A549 (cell line): ENCODE results near the gene OGFOD2. TPM values are rescaled to one million over a fixed set of nuclear protein-coding genes. Genes with fewer than 3 reads are reported as not detected.
A peak's percentile ranks its signal among the peaks of the same experiment; 100 is the strongest.

ENCODE experiments used
- ATAC-seq, 2 experiments: fragments of 200-7000 bp in 1 of 2; fragments of >200 bp in 1 of 2; cut with Nextera tagmentation in 1 of 2; cut with Tn5 transposase in 1 of 2; 3 replicates each; pipeline versions ENCODE4 v1.8.0 to v1.9.1; 2018 to 2020; ENCODE audit warnings: mild to moderate bottlenecking in 1 of 2, moderate library complexity in 1 of 2
- CTCF ChIA-PET: fragments of 300-600 bp; sonication (Branson Sonifier 250); formaldehyde crosslinking; extraction: SDS; loops from one replicate; lab custom pipeline; 2021; ENCODE audit warnings: antibody characterized with exemption, inconsistent platforms; lab: Yijun Ruan, JAX
- POLR2A ChIA-PET: fragments of 350-600 bp; formaldehyde crosslinking; extraction: SDS; loops from one replicate; lab custom pipeline; 2021; ENCODE audit warnings: antibody characterized with exemption, inconsistent platforms; lab: Yijun Ruan, JAX
- DNase-seq, 2 experiments: peaks; one replicate each; pipeline versions ENCODE4 v3.0.0 to v3.0.0-alpha.2; 2011 to 2016; ENCODE audit warnings: low read depth in 1 of 2, low spot score in 1 of 2
- FAIRE-seq: peaks from 2 replicates; lab custom pipeline; 2011; peaks lifted over from hg19 to GRCh38; lab: Jason Lieb, UNC
- H3K27ac ChIP-seq, 2 experiments: fragments of >200 bp; sonication (Bioruptor Twin); formaldehyde crosslinking; 3 replicates each; pipeline ENCODE4 v1.5.1; 2016 to 2017
- H3K4me1 ChIP-seq: fragments of >200 bp; sonication (Bioruptor Twin); formaldehyde crosslinking; 3 replicates; pipeline ENCODE4 v1.6.1; 2016
- H3K4me2 ChIP-seq: fragments of >200 bp; sonication (Bioruptor Twin); formaldehyde crosslinking; 3 replicates; pipeline ENCODE4 v1.6.1; 2016
- H3K4me3 ChIP-seq: fragments of >200 bp; sonication (Bioruptor Twin); formaldehyde crosslinking; 3 replicates; pipeline ENCODE4 v1.5.1; 2016
- H3K9me3 ChIP-seq: fragments of >200 bp; sonication (Bioruptor Twin); formaldehyde crosslinking; 3 replicates; pipeline ENCODE4 v1.6.1; 2016
- BHLHE40 ChIP-seq: IDR thresholded peaks from 2 replicates; pipeline ENCODE4 v1.6.1; 2012; ENCODE audit warnings: low read depth, low read length, inconsistent platforms
- CBX8 ChIP-seq: fragments of 200-600 bp; sonication (generic); IDR thresholded peaks from 2 replicates; pipeline ENCODE4 v1.6.1; 2016
- CHD2 ChIP-seq: fragments of 150-350 bp; IDR thresholded peaks from 2 replicates; pipeline ENCODE4 v1.6.1; 2014; ENCODE audit warnings: low read length; ENCODE audit not compliant: partially characterized antibody
- EHF ChIP-seq: fragments of 250-450 bp; sonication (Bioruptor Pico); IDR thresholded peaks from 2 replicates; pipeline ENCODE4 v1.5.0; 2020; ENCODE audit warnings: mild to moderate bottlenecking
- EHMT2 ChIP-seq: fragments of 200-600 bp; sonication (generic); IDR thresholded peaks from 2 replicates; pipeline ENCODE4 v1.6.1; 2016; ENCODE audit warnings: antibody characterized with exemption, low read depth, mild to moderate bottlenecking, moderate library complexity
- GATA3 ChIP-seq: IDR thresholded peaks from 2 replicates; pipeline ENCODE4 v1.6.1; 2012; ENCODE audit warnings: borderline replicate concordance
- HDAC2 ChIP-seq: fragments of 200-600 bp; sonication (generic); IDR thresholded peaks from 2 replicates; pipeline ENCODE4 v1.6.1; 2016
- HES2 ChIP-seq: fragments of >200 bp; sonication (Bioruptor Twin); formaldehyde crosslinking; IDR thresholded peaks from 2 replicates; pipeline ENCODE4 v1.6.1; 2016
- HMGXB4 ChIP-seq: fragments of 250-450 bp; sonication (Bioruptor Pico); IDR thresholded peaks from 2 replicates; pipeline ENCODE4 v1.5.0; 2021; ENCODE audit warnings: mild to moderate bottlenecking, moderate library complexity, borderline replicate concordance
- HOXB13 ChIP-seq: fragments of 250-450 bp; sonication (Bioruptor Pico); IDR thresholded peaks from 2 replicates; pipeline ENCODE4 v1.5.0; 2020; ENCODE audit warnings: low read depth, mild to moderate bottlenecking, moderate library complexity
- JUNB ChIP-seq: fragments of >200 bp; sonication (Bioruptor Twin); formaldehyde crosslinking; IDR thresholded peaks from 2 replicates; pipeline ENCODE4 v1.6.1; 2016
- KDM1A ChIP-seq: fragments of 200-600 bp; sonication (generic); IDR thresholded peaks from 2 replicates; pipeline ENCODE4 v1.6.1; 2016; ENCODE audit warnings: low read depth, mild to moderate bottlenecking
- KDM5A ChIP-seq: fragments of 200-600 bp; sonication (generic); IDR thresholded peaks from 2 replicates; pipeline ENCODE4 v1.6.1; 2016; ENCODE audit warnings: antibody characterized with exemption, mild to moderate bottlenecking
- MAZ ChIP-seq: fragments of 150-350 bp; IDR thresholded peaks from 2 replicates; pipeline ENCODE4 v1.6.1; 2014; ENCODE audit warnings: antibody characterized with exemption, low read depth, low read length, borderline replicate concordance
- MYC ChIP-seq: IDR thresholded peaks from 2 replicates; pipeline ENCODE4 v1.6.1; 2012; ENCODE audit warnings: mild to moderate bottlenecking, inconsistent platforms, low read length, improper control_type of control experiment, borderline replicate concordance
- NFE2L2 ChIP-seq: fragments of 150-350 bp; conservative IDR thresholded peaks from 2 replicates; pipeline ENCODE4 v1.6.1; 2014; ENCODE audit warnings: low read length
- NR3C1 ChIP-seq: fragments of >200 bp; sonication (Bioruptor Twin); formaldehyde crosslinking; IDR thresholded peaks from 3 replicates; pipeline ENCODE4 v1.6.1; 2017
- PBX3 ChIP-seq: IDR thresholded peaks from 2 replicates; pipeline ENCODE4 v1.6.1; 2012
- RFX5 ChIP-seq: fragments of 450-650 bp; IDR thresholded peaks from 2 replicates; pipeline ENCODE4 v1.7.1; 2014; ENCODE audit warnings: antibody characterized with exemption, mild to moderate bottlenecking, moderate library complexity
- SMC3 ChIP-seq: fragments of >200 bp; sonication (Bioruptor Twin); formaldehyde crosslinking; IDR thresholded peaks from 3 replicates; pipeline ENCODE4 v1.6.1; 2018; ENCODE audit warnings: inconsistent platforms
- SREBF2 ChIP-seq: fragments of 450-650 bp; IDR thresholded peaks from 2 replicates; pipeline ENCODE4 v1.6.1; 2014; ENCODE audit warnings: mild to moderate bottlenecking, moderate library complexity
- TFCP2L1 ChIP-seq: fragments of 250-450 bp; sonication (Bioruptor Pico); IDR thresholded peaks from 2 replicates; pipeline ENCODE4 v1.5.0; 2021; ENCODE audit warnings: mild to moderate bottlenecking
- TP53 ChIP-seq: fragments of 250-450 bp; sonication (Bioruptor Pico); IDR thresholded peaks from 2 replicates; pipeline ENCODE4 v1.5.0; 2021; ENCODE audit warnings: mild to moderate bottlenecking, moderate library complexity
- ZC3H11A ChIP-seq: fragments of 450-650 bp; IDR thresholded peaks from 2 replicates; pipeline ENCODE4 v1.6.1; 2014; ENCODE audit warnings: antibody characterized with exemption, mild to moderate bottlenecking
- ZFP36 ChIP-seq: fragments of 450-650 bp; IDR thresholded peaks from 2 replicates; pipeline ENCODE4 v1.6.1; 2014; ENCODE audit warnings: borderline replicate concordance; ENCODE audit not compliant: partially characterized antibody
- WGBS: methylation state at CpG from one replicate; pipeline ENCODE4 v1.1.6; 2017; ENCODE audit errors: missing lambda C conversion rate; 5-methylcytosine and 5-hydroxymethylcytosine counted together
- polyA plus RNA-seq, 4 experiments: library from polyadenylated mRNA; depleted of rRNA in 3 of 4; stranded (reverse); fragments of >200 nt; fragmentation: RNase III in 1 of 4; extraction: RNeasy Plus Mini Kit Qiagen cat#74134 plus additional on column Dnase treatment in 1 of 4; gene quantifications; 2 replicates in 3 of 4; 3 replicates in 1 of 4; pipeline ENCODE4 v1.2.3, GENCODE V29; 2011 to 2017
- TF ChIP-seq, protein P1 (sequence below): fragments of 150-350 bp; IDR thresholded peaks from 2 replicates; pipeline ENCODE4 v1.6.1; 2014; ENCODE audit warnings: low read depth, mild to moderate bottlenecking, low read length

The OGFOD2 gene
- polyA plus RNA-seq, 2 of the 4 experiments (the other 2 are of a cell fraction) = 11.0 to 18.2 TPM

DNA sequence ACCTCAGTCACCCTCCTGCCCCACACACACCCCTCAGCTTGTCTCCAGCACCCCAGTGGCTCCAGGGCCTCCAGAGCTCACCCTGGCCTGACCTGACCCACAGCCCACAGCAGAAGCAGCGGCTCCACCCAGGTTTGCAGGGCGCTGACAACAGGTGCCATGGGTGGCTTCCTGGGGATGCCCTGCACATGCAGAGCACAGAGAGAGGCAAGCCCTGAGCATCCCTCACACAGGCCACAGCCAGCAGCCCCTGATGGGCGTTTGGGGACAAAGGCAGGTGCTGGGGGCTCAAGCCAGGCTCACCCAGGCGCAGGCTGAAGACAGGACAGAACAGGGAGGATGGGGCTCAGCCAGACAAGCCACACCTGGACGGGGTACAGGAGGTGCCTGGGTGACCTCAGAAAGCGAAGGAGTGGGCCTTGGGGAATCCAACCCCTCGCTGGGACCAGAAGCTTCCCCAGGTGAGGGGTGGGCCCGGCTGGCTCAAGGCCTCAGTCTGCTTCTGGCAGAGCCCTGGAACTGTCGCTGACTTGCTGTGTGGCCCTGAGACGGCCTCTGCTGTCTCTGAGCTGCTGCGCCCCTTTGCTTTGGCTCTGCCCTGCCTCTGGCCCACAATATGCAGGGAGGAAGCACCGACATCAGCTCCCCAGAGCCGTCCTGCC, 16.0 kb downstream of the OGFOD2 start:
- H3K4me1 ChIP-seq = no peaks in the 10 kb centered on the region
- POLR2A ChIA-PET = no interaction called here
- WGBS = 81% methylated on average over 8 of the region's 13 CpGs

GRCh38 chr12:122991623-122992275, 16.7 kb downstream of the OGFOD2 start:
- POLR2A ChIA-PET = no interaction called here

More for the DNA sequence above, 16.0 kb downstream of the OGFOD2 start:
- H3K9me3 ChIP-seq = no peaks in the 10 kb centered on the region
- ATAC-seq = peak in 1 of 2 experiments; percentile 4; a peak in 2 of 6 replicates
- H3K27ac ChIP-seq = no peak overlapping the region
- DNase-seq = no peak
- TF ChIP-seq GATA3 (no peak), PBX3 (no peak), ZC3H11A (no peak), HOXB13 (CRISPR knock-in tag) (no peak), MAZ (no peak), MYC (no peak), HES2 (no peak), EHMT2 (no peak), EHF (CRISPR knock-in tag) (no peak), SMC3 (no peak)
- no peak overlapping the region for H3K4me3 ChIP-seq
- H3K4me2 ChIP-seq = no peak overlapping the region
- FAIRE-seq = no peak
- CTCF ChIA-PET = interaction anchor here (1.1 to 9.2 kb wide), 4 partner anchors 9 to 247 kb away, joined by 3 to 37 read pairs (median 6); partner anchors contain the start of gene PITPNM2

DNA sequence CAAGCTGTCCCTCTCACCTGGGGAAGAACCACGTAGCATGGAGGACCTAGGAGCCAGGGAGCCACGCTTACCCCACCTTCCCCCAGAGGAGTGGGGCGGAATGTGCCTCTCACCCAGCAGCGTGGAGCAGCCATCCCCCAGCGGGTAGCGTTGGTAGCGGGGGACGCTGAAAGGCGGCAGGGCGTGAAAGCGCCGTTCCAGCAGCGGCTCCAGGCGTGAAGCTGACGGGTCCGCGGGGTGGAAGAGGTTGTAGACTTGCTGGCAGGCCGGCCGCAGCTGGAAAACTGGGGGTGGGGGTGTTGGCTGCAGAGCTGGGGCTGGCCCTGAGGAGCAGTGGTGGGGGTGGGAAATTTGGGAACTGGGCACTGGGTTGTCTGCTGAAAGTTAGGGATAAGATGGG, 17.3 kb downstream of the OGFOD2 start:
- ATAC-seq (no peak), DNase-seq (no peak), FAIRE-seq (no peak)
- Histone ChIP-seq H3K4me1 (no peaks in the 10 kb centered on the region), H3K9me3 (no peaks in the 10 kb centered on the region), H3K4me3 (no peak overlapping the region), H3K4me2 (no peak overlapping the region), H3K27ac (no peak overlapping the region)
- no peak for TF ChIP-seq HMGXB4 (CRISPR knock-in tag)
- no peak for TF ChIP-seq HES2
- TF ChIP-seq JUNB = no peak
- TF ChIP-seq SREBF2 = no peak
- TF ChIP-seq EHMT2 = no peak
- no peak for TF ChIP-seq KDM5A
- TF ChIP-seq TP53 = no peak
- TF ChIP-seq EHF (CRISPR knock-in tag) = no peak
- no peak for TF ChIP-seq ZFP36
- no peak for TF ChIP-seq HDAC2
- no peak for TF ChIP-seq MYC
- CTCF ChIA-PET = interaction anchor here (1.4 to 9.2 kb wide), 2 partner anchors 9 to 245 kb away, joined by 3 to 37 read pairs; no protein-coding TSS in a partner anchor
- WGBS = 97% methylated on average over 19 of the region's 19 CpGs
- POLR2A ChIA-PET = no interaction called here

More at GRCh38 chr12:122991623-122992275, 16.7 kb downstream of the OGFOD2 start:
- TF ChIP-seq ZC3H11A (no peak), TFCP2L1 (no peak), PBX3 (no peak), NR3C1 (no peak), NFE2L2 (no peak), HOXB13 (CRISPR knock-in tag) (no peak), RFX5 (no peak), BHLHE40 (no peak), KDM1A (no peak), TP53 (no peak), JUNB (no peak), CBX8 (no peak), CHD2 (no peak)
- TF ChIP-seq, protein P1, sequence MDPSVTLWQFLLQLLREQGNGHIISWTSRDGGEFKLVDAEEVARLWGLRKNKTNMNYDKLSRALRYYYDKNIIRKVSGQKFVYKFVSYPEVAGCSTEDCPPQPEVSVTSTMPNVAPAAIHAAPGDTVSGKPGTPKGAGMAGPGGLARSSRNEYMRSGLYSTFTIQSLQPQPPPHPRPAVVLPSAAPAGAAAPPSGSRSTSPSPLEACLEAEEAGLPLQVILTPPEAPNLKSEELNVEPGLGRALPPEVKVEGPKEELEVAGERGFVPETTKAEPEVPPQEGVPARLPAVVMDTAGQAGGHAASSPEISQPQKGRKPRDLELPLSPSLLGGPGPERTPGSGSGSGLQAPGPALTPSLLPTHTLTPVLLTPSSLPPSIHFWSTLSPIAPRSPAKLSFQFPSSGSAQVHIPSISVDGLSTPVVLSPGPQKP = no peak
- 84% methylated on average over 25 of the region's 27 CpGs for WGBS
- no peaks in the 10 kb centered on the region for H3K4me1 ChIP-seq
- CTCF ChIA-PET = interaction anchor here (1.4 to 9.2 kb wide), 2 partner anchors 9 to 246 kb away, joined by 3 to 37 read pairs; no protein-coding TSS in a partner anchor
- no peak for DNase-seq
- ATAC-seq = no peak
- no peak overlapping the region for H3K4me2 ChIP-seq
- no peak overlapping the region for H3K4me3 ChIP-seq
- FAIRE-seq = no peak
- no peak overlapping the region for H3K27ac ChIP-seq
- no peaks in the 10 kb centered on the region for H3K9me3 ChIP-seq
